Measurements from ENCODE around the gene DNAH2.

The DNAH2 gene

DNA sequence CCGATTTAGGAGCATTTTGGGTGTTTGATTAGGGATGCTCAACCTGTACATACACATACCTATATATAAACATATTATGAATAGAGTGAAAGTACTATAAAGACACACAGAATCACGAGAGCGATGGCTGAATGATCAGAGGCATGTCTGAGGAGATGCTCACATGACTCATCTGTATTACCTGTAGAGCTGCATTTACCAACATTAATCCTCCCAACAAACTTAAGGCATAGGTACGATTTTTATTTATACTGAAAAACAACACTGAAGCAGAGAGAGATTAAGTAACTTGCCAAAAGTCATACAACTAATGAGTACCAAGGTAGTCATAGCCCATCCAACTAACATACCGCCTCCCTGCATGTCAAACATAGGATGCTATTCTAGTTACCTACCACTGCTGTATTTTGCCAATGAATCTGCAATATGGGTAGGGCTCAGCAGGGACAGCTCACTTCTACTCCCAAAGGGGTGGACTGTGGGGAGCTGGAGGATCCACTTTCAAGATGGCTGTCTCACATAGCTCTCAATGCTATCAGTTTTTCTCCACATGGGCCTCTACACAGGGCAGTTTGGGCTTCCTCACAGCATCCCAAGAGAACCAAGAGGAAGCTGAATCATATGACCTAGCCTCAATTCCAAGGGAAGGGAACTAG lies 147.6 kb downstream of the DNAH2 start:
- no peak for DNase-seq (ENCODE audit: low read depth in 3 of 3)

DNA sequence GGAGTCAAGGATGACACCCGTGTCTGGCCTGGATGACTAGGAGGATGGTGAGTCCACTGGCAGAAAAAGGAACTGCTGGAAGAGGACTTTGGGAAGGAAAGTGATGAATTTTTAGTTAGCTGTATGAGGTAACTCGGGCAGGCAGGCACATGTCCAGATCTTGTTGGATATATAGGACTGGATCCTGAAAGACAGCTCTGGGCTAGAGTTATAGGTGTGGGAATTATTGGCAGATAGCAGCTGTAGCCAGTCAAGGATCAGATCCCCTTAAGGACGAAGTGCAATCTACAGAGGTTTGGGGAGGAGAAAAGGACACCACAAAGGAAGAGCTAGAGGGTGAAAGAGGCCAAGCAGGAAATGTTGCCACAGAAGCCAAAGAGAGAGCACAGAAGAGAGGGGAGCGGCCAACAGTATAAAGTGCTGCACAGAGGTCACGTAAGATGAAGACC lies 150.4 kb downstream of the DNAH2 start:
- DNase-seq (ENCODE audit: low read depth in 3 of 3): no peak

DNA sequence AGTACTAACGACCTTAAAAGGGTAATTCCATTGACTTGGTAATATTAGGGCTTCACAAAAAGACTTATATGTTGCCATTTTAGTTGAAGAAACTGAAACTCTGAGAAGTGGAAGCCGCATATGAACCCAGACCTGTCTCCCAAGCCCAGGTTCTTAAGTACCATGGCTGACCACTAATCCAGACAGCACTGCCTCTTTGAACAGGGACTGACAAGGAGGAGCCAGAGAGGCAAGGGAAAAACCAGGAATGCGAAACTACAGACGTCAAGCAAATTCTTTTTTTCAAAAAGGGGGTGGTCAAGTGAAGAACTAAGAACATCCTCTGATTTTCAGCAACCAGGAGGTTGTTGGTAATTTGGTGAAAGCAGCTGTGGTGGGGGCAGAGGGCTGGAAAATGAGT lies 155.5 kb downstream of the DNAH2 start:
- no peak for DNase-seq (ENCODE audit: low read depth in 3 of 3)

DNA sequence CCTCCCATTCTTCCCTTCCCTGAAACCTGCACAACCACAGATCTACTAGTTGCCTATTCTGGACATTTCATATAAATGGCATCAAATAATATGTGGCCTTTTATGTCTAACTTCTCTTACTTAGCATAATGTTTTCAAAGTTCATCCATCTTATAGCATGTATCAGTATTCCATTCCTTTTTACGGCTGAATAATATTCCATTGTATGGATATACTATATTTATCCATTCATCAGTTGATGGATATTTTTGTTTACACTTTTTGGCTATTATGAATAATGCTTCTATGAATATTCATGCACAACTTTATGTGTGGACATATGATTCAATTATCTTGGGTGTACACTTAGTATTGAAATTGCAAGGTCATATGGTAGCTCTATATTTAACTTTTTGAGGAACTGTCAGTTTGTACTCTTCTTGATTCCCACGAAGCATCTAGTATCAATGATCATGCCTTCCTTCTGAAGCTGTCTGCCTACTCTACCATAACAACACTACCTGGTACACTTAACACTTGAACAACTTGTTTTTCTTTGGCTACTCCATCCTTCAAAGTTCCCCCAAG lies 158.3 kb downstream of the DNAH2 start:
- DNase-seq (ENCODE audit: low read depth in 3 of 3): no peak

DNA sequence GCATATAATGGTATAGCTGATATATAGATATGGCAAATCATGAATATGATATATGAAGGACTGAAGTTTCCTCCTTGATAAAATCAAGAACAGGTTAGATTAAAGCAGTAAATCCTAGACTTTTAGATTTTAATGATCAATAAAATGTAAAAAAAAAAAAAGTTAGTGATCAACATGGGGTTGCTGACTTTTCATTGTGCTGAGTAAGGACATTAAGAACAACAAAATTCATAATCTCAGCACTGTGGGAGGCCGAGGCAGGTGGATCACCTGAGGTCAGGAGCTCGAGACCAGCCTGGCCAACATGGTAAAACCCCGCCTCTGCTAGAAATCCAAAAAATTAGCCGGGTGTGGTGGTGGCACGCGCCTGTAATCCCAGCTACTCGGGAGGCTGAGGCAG lies 160.7 kb downstream of the DNAH2 start:
- no peak for DNase-seq (ENCODE audit: low read depth in 3 of 3)

DNA sequence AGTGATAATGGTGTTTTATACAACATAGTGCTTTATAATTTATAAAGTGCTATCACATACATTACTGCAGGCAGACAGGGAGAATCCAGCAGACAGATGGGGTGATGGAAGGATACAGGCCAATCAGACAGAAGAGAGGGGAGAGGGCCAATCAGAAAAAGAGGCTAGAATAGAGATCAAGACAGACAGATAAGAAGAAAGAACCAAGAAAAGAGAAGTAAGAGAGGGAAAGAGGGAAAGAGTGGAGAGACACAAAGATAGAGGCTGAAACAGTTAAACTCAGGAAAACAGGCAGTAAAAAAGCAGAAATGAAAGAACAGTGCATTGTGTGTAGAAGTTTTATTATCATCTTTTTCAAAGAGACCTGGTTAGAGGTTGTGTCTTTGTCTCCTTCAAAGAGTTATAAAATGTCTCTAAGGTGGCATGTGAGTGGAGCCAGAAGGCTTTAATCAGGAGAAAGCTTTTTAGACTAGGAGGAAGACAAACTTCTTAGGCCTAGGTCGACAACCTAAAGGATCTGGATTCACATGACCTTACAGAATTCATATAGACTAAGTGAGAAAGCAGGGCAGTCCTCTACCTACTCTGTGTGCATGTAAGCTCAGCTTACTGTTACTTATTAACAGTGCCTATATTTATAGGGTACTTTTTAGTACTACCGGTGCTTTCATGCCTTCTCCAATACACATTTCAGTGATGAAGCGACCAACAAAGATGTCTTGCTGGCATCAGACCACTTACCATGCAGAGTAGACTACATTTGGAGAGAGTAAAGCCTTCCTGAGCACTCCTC lies 162.7 kb downstream of the DNAH2 start:
- no peak for DNase-seq (ENCODE audit: low read depth in 3 of 3)

DNA sequence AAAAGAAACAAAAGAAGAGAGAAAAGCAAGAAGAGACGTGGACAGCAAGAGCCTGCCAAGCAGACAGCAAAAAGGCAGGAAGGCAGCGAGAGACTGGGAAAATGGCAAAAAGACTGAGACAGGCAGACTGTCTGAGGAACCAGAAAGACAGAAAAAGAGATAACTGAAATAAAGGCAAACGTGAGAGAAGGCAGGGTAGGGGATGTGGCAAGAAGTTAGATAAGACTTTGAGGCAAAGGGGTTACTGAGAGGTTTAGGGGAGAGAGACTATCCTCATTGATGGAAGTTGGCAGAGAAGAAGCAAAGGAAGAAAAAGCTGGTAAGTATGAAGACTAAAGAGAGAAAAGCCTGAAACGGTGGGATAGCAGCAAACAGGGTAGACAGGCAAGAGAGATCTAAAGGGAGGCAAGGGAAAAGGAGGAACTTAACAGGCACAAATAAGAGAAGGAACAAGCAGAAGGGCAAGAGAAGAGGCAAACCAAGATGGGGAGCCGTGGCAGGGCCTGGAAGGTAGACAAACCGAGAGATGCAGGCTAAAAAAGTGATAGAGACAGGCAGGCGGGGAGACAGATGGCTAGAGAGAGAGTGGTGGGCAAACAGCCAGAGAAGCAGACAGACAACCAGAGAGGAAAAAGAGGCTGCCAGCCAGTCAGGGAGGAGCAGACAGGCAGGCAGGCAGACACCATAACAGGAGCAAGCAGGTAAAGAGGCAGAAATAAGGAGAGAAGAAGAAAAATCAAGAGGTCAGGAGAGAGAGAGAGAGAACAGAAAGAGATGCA lies 163.9 kb downstream of the DNAH2 start:
- no peak for DNase-seq (ENCODE audit: low read depth in 3 of 3)

DNA sequence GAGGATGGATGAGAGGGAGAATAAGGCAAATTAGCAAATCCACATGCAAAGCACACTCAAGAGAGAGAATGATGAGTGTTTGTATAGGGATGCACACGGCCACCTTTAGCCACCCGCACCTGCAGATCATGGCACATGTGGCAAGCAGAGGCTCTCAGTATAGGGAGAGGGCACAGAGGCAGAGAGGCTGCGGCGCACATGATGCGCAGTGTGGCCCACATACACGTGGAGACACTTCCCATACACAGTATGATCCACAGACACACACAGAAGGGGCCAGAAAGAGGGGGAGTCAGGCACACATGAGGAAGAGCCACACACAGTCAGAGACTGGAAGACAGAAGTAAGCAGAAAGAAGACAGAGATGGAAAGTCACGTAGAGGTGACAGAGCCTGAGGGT lies 164.5 kb downstream of the DNAH2 start:
- DNase-seq (ENCODE audit: low read depth in 3 of 3): no peak

DNA sequence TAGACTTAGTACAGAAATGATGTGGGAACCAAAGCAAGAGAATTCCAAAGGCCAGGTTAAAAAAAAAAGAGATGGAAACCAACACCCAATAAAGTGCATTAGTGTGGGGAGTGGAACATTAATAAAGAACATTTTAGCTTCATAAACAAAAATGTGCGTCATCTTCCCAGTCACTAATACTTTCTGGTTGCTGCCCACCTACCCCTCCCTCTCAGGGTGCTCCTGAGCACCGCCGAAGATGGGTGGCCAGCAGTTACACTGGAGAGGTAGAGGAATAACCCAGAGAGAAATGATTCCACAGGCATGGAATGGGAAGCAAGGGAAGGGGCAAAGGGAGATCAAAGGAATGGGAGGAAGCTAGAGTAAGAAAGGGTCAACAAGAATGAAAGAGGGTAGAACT lies 165.1 kb downstream of the DNAH2 start:
- no peak for DNase-seq (ENCODE audit: low read depth in 3 of 3)
